Astrocyte (in vitro differentiated cells and primary cell): ENCODE measurements around the gene NAMPT. TPM values are rescaled to one million over a fixed set of nuclear protein-coding genes. Genes with fewer than 3 reads are reported as not detected.
"Not testable (repeated sequence)": the region's sequence is repeated elsewhere in the genome, so short reads cannot be mapped to it uniquely, and the experiment has no call there.

Source experiments
- DNase-seq: peaks from one replicate; pipeline ENCODE4 v3.0.0-alpha.2; 2010; ENCODE audit warnings: low read depth
- FAIRE-seq: peaks from 2 replicates; lab custom pipeline; 2011; peaks lifted over from hg19 to GRCh38; lab: Jason Lieb, UNC
- H2AFZ ChIP-seq: 2 replicates; pipeline ENCODE4 v1.6.0; 2012; ENCODE audit warnings: low read depth, low read length, inconsistent platforms
- H3K27ac ChIP-seq: 2 replicates; pipeline ENCODE4 v1.5.1; 2011; ENCODE audit warnings: low read depth, low read length, inconsistent platforms
- H3K27me3 ChIP-seq: 2 replicates; pipeline ENCODE4 v1.6.0; 2011; ENCODE audit warnings: low read length, inconsistent platforms; ENCODE audit not compliant: insufficient read depth
- H3K36me3 ChIP-seq: 2 replicates; pipeline ENCODE4 v1.5.1; 2011; ENCODE audit warnings: low read length, inconsistent platforms; ENCODE audit not compliant: insufficient read depth
- H3K4me1 ChIP-seq: 2 replicates; pipeline ENCODE4 v1.5.1; 2011; ENCODE audit warnings: low read length, inconsistent platforms; ENCODE audit not compliant: insufficient read depth
- H3K4me2 ChIP-seq: 2 replicates; pipeline ENCODE4 v1.6.0; 2012; ENCODE audit warnings: low read length, inconsistent platforms
- H3K4me3 ChIP-seq: 2 replicates; pipeline ENCODE4 v1.5.1; 2011; ENCODE audit warnings: low read depth, mild to moderate bottlenecking, low read length, inconsistent platforms; ENCODE audit not compliant: insufficient read depth
- H3K79me2 ChIP-seq: 2 replicates; pipeline ENCODE4 v1.6.0; 2012; ENCODE audit warnings: mild to moderate bottlenecking, low read length, inconsistent platforms; ENCODE audit not compliant: insufficient read depth
- H3K9ac ChIP-seq: 2 replicates; pipeline ENCODE4 v1.6.0; 2012; ENCODE audit warnings: mild to moderate bottlenecking, low read length, inconsistent platforms
- H3K9me3 ChIP-seq: 2 replicates; pipeline ENCODE4 v1.5.1; 2012; ENCODE audit warnings: low read depth, mild to moderate bottlenecking, low read length, inconsistent platforms; ENCODE audit not compliant: insufficient read depth
- H4K20me1 ChIP-seq: 2 replicates; pipeline ENCODE4 v1.6.0; 2012; ENCODE audit warnings: low read length, inconsistent platforms; ENCODE audit not compliant: insufficient read depth
- H3K27ac Mint-ChIP-seq: one replicate; pipeline ENCODE4 v1.8.0; 2021; ENCODE audit warnings: mild to moderate bottlenecking, mixed read lengths; ENCODE audit not compliant: unreplicated experiment
- H3K27me3 Mint-ChIP-seq: one replicate; pipeline ENCODE4 v1.8.0; 2021; ENCODE audit warnings: low read depth, mixed read lengths; ENCODE audit not compliant: unreplicated experiment
- H3K36me3 Mint-ChIP-seq: one replicate; pipeline ENCODE4 v1.8.0; 2021; ENCODE audit warnings: low read depth, mixed read lengths; ENCODE audit not compliant: unreplicated experiment
- H3K4me1 Mint-ChIP-seq: one replicate; pipeline ENCODE4 v1.8.0; 2021; ENCODE audit warnings: low read depth, mixed read lengths; ENCODE audit not compliant: unreplicated experiment
- H3K4me3 Mint-ChIP-seq: one replicate; pipeline ENCODE4 v1.8.0; 2021; ENCODE audit warnings: mild to moderate bottlenecking, moderate library complexity, mixed read lengths; ENCODE audit not compliant: unreplicated experiment
- H3K9me3 Mint-ChIP-seq: one replicate; pipeline ENCODE4 v1.8.0; 2021; ENCODE audit warnings: mild to moderate bottlenecking, mixed read lengths; ENCODE audit not compliant: unreplicated experiment
- EZH2 ChIP-seq: IDR thresholded peaks from 2 replicates; pipeline ENCODE4 v1.6.1; 2012; ENCODE audit warnings: mild to moderate bottlenecking, low read length, inconsistent platforms; ENCODE audit not compliant: insufficient read depth
- total RNA-seq: library from RNA; stranded (reverse); gene quantifications from 2 replicates; pipeline ENCODE4 v1.2.1, GENCODE V29; 2021
- TF ChIP-seq, protein P1 (sequence below): IDR thresholded peaks from 2 replicates; pipeline ENCODE4 v1.5.1; 2011; ENCODE audit warnings: low read depth, mild to moderate bottlenecking, inconsistent platforms, low read length, moderate library complexity; ENCODE audit not compliant: insufficient read depth

Gene NAMPT
- total RNA-seq, 1 donor from 2014 or later: 52.1 TPM

DNA sequence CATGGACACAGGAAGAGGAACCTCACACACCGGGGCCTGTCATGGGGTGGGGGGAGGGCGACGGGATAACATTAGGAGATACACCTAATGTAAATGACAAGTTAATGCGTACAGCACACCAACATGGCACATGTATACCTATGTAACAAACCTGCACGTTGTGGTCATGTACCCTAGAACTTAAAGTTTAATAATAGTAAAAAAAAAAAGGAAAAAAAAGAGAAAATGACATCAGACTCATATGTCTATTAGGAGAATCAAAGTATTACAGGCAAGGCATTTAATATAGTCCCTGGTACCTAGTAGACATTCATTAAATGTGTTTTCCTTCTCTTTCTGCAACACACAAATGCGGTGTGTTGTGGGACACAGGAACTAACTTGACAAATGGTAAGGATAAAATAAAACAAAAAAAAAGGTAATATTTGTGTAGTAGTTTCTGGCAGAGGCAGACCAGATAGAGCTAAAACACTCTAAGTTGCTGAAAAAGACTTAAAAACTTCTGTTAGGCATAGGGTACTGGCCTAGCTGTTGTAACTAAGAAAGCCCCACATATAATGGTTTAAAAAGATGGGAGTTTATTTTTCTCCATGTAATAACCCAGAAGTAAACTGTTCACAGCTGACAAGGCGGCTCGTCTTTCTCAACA lies 68.8 kb downstream of the NAMPT start:
- Histone ChIP-seq H3K36me3 (no peaks in the 10 kb centered on the region), H3K9me3 (no peaks in the 10 kb centered on the region), H3K4me1 (peaks cover 10% of the 10 kb centered on the region), H3K27me3 (no peaks in the 10 kb centered on the region), H3K4me2 (peak overlapping the region; percentile 78), H2AFZ (peak overlapping the region; percentile 54), H4K20me1 (no peaks in the 10 kb centered on the region), H3K27ac (peak overlapping the region; percentile 69), H3K79me2 (no peaks in the 10 kb centered on the region), H3K9ac (peak overlapping the region; percentile 4), H3K4me3 (no peak overlapping the region)
- Mint-ChIP-seq H3K4me3 (no peak overlapping the region), H3K9me3 (peaks cover 2% of the 10 kb centered on the region), H3K36me3 (no peaks in the 10 kb centered on the region), H3K27ac (peak overlapping the region; percentile 84), H3K27me3 (no peaks in the 10 kb centered on the region), H3K4me1 (peaks cover 21% of the 10 kb centered on the region)
- DNase-seq: no peak
- no peak for TF ChIP-seq EZH2
- TF ChIP-seq, protein P1, sequence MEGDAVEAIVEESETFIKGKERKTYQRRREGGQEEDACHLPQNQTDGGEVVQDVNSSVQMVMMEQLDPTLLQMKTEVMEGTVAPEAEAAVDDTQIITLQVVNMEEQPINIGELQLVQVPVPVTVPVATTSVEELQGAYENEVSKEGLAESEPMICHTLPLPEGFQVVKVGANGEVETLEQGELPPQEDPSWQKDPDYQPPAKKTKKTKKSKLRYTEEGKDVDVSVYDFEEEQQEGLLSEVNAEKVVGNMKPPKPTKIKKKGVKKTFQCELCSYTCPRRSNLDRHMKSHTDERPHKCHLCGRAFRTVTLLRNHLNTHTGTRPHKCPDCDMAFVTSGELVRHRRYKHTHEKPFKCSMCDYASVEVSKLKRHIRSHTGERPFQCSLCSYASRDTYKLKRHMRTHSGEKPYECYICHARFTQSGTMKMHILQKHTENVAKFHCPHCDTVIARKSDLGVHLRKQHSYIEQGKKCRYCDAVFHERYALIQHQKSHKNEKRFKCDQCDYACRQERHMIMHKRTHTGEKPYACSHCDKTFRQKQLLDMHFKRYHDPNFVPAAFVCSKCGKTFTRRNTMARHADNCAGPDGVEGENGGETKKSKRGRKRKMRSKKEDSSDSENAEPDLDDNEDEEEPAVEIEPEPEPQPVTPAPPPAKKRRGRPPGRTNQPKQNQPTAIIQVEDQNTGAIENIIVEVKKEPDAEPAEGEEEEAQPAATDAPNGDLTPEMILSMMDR: no peak
- no peak for FAIRE-seq

DNA sequence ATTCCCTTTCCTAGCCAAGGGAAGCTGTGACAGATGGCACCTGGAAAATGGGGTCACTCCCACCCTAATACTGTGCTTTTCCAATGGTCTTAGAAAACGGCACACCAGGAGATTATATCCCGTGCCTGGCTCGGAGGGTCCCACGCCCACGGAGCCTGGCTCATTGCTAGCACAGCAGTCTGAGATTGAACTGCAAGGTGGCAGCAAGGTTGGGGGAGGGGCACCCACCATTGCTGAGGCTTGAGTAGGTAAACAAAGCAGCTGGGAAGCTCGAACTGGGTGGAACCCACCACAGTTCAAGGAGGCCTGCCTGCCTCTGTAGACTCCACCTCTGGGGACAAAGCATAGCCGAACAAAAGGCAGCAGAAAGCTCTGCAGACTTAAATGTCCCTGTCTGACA lies 75.8 kb downstream of the NAMPT start:
- not testable (repeated sequence) for H3K4me3 Mint-ChIP-seq, H3K27me3 Mint-ChIP-seq, H3K27me3 ChIP-seq, H3K4me1 ChIP-seq, H3K36me3 Mint-ChIP-seq, H3K4me2 ChIP-seq, H3K9me3 Mint-ChIP-seq, H3K9ac ChIP-seq, H3K4me1 Mint-ChIP-seq, H3K79me2 ChIP-seq, DNase-seq, H3K27ac Mint-ChIP-seq, H2AFZ ChIP-seq, H3K36me3 ChIP-seq, H4K20me1 ChIP-seq, H3K9me3 ChIP-seq, H3K27ac ChIP-seq, H3K4me3 ChIP-seq, FAIRE-seq

DNA sequence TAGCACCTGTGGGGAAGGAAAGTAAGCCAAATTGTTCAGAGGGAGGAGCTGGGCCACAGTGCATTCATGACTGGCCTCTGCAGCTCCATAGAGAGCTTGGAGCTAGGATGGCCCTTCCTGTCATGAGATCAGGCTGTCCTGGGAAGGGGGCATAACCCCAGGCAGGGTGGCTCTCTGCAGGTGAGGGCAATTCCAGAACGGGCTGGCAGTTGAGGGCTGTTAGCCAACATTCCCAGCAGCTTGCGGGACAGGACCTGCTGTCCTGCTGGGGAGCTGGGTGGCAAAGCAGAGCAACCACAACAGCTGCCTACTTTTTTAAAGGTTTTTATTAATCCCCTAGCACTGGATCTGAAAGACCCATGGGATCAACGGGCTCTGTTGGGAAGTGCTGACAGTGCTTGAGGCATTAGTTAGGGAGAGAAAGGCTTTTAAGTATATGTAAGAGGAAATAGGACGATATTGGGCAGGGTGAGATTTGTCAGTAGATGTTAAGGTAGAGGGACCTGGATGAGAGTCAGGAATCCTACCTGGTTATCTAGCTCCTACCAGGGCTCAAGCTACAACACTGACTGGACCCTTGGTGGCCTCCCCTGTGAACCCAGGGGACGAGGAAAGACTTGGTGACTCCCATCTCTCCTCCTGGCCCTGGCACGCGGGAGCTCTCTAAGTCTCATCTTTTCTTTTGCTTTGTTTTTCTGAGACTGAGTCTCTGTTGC lies 77.8 kb downstream of the NAMPT start:
- H3K4me1 ChIP-seq: no peaks in the 10 kb centered on the region
- H3K4me1 Mint-ChIP-seq: peaks cover 4% of the 10 kb centered on the region
- no peaks in the 10 kb centered on the region for H3K79me2 ChIP-seq
- H3K27ac ChIP-seq: no peak overlapping the region
- TF ChIP-seq, protein P1: no peak
- no peak for TF ChIP-seq EZH2
- H3K9me3 Mint-ChIP-seq: peaks cover 8% of the 10 kb centered on the region
- no peak overlapping the region for H3K9ac ChIP-seq
- no peak overlapping the region for H3K4me2 ChIP-seq
- H3K27me3 Mint-ChIP-seq: no peaks in the 10 kb centered on the region
- no peak overlapping the region for H3K4me3 ChIP-seq
- no peaks in the 10 kb centered on the region for H3K36me3 ChIP-seq
- no peak overlapping the region for H3K4me3 Mint-ChIP-seq
- FAIRE-seq (no peak), DNase-seq (no peak)
- H3K27ac Mint-ChIP-seq: no peak overlapping the region
- H4K20me1 ChIP-seq: no peaks in the 10 kb centered on the region
- H2AFZ ChIP-seq: no peak overlapping the region
- peaks cover 2% of the 10 kb centered on the region for H3K36me3 Mint-ChIP-seq
- no peaks in the 10 kb centered on the region for H3K9me3 ChIP-seq
- no peaks in the 10 kb centered on the region for H3K27me3 ChIP-seq
